AG09319 (cell line): ENCODE measurements around the gene LLGL2.

Experiments
- DNase-seq: peaks from one replicate; pipeline ENCODE4 v3.0.0-alpha.2; 2010; ENCODE audit warnings: low read depth; ENCODE audit errors: extremely low read depth
- TF ChIP-seq, protein P1 (sequence below): IDR thresholded peaks from 2 replicates; pipeline ENCODE4 v1.5.1; 2011; ENCODE audit warnings: low read depth, mild to moderate bottlenecking, inconsistent platforms, low read length, moderate library complexity

Gene LLGL2

DNA sequence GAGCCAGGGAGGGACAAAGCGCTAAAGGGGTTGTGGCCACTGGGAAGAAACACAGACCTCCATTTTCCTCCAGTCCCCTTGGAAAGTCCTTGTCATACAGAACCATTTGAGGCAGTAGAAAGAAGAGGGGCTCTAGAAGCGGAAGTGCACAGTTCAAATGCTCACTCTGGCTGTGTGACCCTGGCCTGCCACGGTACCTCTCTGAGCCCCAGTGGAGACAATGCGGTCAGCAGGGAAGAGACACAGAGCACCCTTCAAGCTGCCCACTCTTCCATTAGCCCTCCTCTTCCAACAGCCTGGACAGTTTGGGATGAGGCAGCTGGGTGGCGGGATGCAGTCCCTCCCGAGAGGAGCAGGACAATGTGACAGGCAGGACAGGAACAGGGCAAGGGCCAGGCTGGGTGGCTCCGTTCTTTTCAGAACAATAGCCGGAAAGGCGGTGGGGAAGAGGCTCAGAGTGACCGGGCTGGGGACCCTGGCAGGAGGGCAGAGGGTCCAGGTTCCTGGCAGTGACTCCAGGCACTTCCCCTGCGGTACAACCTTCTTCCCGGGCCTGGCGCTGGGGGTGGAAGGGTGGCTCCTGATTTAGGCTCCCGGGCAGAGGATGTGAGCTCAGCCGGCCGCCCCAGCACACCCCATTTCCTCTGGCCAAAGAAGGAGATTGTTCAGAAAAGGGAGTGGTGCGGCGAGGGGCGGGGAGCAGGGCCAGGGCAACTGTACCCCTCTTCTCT is 15.8 kb upstream of the LLGL2 start:
- DNase-seq, result no peak

GRCh38 chr17:75511270-75511609 is 14.3 kb upstream of the LLGL2 start:
- DNase-seq, result no peak
- TF ChIP-seq, protein P1, sequence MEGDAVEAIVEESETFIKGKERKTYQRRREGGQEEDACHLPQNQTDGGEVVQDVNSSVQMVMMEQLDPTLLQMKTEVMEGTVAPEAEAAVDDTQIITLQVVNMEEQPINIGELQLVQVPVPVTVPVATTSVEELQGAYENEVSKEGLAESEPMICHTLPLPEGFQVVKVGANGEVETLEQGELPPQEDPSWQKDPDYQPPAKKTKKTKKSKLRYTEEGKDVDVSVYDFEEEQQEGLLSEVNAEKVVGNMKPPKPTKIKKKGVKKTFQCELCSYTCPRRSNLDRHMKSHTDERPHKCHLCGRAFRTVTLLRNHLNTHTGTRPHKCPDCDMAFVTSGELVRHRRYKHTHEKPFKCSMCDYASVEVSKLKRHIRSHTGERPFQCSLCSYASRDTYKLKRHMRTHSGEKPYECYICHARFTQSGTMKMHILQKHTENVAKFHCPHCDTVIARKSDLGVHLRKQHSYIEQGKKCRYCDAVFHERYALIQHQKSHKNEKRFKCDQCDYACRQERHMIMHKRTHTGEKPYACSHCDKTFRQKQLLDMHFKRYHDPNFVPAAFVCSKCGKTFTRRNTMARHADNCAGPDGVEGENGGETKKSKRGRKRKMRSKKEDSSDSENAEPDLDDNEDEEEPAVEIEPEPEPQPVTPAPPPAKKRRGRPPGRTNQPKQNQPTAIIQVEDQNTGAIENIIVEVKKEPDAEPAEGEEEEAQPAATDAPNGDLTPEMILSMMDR, result no peak

More for the DNA sequence above, 15.8 kb upstream of the LLGL2 start:
- TF ChIP-seq, protein P1, result no peak

DNA sequence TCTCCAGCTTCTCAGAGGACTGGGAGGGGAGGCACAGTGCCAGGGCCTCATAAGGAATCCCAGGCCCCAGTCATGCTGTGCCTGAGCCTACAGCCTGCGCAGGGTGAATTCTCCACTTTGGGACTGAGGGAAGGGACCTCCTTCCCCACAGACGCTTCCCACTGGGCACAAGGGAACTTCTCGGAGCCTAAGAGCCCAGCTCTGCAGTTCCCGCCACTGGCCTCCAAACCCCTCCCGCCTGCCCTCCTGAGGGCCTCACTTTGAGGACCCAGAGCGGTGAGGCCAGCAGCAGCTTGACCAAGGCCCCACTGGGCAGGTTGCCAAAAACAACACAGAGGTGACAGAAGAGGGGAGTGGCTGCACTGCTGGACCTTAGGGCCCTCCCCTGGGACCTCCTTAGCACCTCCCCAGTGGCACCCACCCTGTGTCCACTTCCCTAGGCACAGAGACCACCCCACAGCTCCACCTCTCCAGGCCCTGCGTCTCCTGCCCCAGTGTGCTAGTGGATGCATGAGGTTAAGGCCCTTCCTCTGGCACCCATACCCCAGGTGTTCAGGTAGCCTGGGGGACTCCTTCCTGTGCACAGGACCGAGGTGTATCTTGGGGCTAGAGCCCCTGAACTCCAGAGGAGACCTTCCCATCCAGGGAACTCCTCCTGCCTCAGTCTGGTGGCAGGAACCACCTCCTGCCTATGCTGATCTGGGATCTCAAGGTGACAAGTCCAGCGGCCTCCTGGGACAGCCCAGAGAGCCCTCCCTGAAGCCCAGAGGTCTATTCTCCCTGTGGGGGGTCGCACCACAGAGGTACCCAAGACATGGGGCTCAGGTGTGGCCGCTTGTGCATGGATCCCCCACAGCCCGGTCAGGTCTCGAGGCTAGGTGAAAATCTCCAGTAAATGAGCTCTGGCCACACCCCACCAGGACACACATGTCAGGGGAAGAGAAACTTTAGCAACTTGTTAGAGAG is 13.6 kb upstream of the LLGL2 start:
- TF ChIP-seq, protein P1, result no peak
- no peak for DNase-seq

GRCh38 chr17:75512926-75513640 is 12.4 kb upstream of the LLGL2 start:
- TF ChIP-seq, protein P1, result no peak
- no peak for DNase-seq

DNA sequence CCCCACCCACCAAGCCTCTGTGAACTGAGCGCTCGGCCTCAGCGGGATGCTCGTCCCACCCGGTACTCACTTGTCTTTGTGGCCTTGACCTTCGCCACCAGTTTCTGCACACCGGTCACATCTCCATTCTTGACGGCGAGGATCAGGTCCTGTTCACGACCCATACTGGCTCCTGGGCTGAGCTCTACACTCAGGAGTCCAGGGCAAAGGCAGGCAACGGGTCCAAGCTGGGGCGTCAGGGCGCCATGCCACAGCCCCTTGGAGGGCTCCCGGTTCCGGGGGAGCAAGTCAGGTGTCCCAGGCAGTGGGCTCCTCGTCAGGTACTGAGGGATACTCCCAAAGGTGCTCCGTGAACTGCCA is 11.9 kb upstream of the LLGL2 start:
- TF ChIP-seq, protein P1, result no peak

DNA sequence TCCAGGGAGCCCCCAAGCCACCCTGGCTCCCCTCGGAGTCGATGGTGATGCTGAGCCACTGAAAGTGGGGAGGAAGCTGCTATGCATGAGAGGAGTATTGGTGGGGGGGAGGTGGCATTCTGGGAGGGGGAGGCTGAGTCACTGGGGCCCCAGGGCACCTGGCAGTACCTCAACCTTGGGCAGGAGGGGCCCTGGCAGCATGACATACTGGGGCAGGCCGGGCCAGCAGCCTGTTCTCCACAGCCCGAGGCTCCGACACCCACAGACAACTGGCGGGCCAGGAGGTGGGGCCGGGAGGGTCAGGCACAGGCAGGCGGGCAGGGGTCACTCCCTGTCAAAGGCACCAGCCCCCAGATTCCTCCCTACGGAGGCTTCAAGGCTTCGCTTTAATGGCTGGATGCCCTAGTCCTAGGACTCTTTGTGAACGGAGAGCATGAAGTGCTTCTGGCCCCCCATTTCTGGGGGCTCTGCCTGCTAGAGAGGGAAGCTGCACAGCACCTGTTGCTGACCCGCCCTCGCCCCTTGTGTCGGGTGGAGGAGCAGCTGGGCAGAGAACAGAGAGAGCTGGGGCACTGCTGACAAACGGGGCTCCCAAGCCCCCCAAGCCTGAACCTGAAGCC is 11.1 kb upstream of the LLGL2 start:
- TF ChIP-seq, protein P1, result no peak
- DNase-seq, result no peak

More for the DNA sequence above, 11.9 kb upstream of the LLGL2 start:
- DNase-seq, result no peak
